ENCODE measurements around the gene ANKRD33.

ANKRD33 gene

DNA sequence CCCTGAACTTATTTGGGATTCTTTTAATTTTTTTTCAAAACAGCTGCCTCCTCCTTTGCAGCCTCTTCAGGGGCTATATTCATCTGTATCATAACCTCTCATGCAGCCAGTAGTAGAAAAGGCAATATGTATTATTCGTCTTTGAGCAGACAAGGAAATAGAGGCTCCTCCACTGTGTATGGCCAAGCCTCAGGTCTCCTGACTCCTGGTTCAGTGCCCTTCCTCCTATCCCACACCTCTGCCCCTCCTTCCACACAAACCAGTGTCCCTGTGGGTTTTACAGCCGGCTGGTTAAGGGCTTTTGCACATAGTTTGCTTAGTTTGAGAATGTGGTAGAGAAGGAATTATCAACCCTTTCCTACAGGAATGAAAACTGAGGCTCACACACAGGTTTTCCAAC is 10.6 kb downstream of the ANKRD33 start:
- no peak for DNase-seq (ENCODE audit: extremely low read depth in 1 of 2, low read depth in 1 of 2)

DNA sequence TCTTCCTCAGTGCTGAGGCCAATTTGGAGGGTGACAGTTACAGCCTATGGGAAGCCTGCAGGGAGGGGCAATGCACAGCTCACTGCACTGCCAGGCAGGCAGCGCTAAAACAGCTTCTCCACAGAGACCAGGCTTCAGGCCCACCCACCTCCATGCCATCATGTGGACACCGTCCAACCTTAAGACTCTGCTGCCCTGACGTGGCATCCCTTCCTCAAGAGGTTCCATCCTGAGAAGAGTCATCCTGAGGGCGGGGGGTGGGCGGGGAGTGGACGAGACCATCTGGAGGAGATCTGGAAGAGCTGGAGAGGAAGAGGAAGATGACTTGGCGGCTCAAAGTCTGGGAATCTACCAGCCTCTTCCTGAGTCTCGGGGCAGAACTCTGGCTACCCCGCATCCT is 11.0 kb downstream of the ANKRD33 start:
- no peak for DNase-seq (ENCODE audit: extremely low read depth in 1 of 2, low read depth in 1 of 2)

DNA sequence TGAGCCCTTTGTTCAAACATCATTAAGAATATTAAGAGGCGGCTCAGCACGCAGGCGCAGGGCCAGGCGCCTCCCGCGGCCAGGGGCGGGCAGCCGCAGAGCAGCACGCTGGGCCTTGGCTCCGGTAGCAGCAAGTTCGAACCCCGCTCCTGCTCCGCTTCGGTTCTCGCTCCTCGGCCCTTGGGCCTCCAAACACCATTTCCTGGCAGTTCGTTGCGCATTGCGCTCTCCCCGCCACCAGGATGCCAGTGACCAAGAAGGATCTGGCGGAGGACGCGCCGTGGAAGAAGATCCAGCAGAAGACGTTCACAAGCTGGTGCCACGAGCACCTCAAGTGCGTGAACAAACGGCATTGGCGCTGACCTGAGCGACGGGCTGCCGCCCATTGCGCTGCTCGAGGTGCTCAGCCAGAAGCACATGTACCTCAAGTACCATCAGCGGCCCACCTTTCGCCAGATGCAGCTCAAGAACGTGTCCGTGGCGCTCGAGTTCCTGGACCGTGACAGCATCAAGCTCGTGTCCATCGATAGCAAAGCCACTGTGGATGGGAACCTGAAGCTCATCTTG is 12.5 kb downstream of the ANKRD33 start:
- no peak for DNase-seq (ENCODE audit: extremely low read depth in 1 of 2, low read depth in 1 of 2)

DNA sequence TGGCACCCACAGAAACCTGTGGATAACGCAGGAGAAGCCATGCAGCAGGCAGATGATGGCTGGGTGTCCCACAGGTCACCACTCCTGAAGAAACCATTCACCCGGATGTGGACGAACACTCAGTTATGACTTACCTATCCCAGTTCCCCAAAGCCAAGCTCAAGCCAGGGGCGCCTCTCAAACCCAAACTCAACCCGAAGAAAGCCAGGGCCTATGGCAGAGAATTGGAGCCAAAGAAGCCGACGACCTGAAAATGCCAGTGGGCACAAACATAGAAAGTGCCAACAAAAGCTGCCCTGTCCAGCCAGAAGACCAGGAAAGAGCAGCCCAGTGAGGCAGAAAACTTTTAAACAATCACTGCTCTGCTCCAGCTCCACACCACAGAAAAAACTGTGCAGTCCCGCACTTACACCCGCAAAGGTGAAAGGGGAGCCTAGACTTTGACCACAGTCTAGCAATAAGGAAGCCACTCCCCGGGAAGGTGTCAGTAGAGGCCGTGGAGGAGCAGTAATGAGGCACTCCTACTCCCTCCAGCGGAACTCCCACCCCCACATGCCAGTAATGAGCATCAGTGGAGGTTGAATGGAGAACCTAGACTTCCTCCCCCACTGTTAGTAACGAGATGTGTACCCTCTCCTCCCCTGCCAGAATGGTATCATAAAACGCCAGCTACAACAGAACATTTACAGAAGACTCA is 13.4 kb downstream of the ANKRD33 start:
- DNase-seq (ENCODE audit: extremely low read depth in 1 of 2, low read depth in 1 of 2): no peak

DNA sequence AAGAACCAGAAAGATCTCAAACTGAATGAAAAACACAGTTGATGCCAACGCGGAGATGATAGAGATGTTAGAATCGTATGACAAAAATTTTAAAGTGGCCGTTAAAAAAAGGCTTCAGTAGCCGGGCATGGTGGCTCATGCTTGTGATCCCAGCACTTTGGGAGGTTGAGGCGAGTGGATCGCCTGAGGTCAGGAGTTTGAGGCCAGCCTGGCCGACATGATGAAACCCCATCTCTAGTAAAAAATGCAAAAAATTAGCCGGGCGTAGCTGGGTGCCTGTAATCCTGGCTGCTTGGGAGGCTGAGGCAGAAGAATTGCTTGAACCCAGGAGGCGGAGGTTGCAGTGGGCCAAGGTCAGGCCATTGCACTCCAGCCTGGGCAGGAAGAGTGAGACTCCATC is 14.0 kb downstream of the ANKRD33 start:
- DNase-seq (ENCODE audit: extremely low read depth in 1 of 2, low read depth in 1 of 2): no peak

DNA sequence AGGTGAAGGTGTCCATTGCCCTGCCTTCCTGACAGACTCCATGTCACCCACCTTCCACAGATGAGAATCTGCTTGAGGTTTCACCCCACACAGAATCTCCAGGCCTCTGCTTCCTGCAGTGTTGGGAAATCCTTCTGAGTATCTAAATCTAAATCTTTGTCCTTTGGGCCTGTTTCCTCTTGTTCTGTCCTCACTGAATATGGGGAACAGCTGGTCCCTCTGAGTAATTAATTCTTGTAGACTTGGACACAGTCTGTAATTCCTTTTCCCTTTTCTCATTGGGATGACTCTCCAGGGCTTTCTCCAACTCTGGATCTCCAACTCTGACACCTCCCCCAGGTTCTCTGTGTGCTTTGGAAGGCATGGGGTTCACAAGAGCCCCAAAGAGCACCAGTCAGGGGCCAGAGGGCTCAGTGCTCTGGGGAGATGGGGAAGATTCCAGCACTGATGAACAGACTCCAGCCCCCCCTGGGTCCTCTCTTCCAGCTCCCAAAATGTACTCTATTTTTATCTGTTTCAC is 17.1 kb downstream of the ANKRD33 start:
- no peak for DNase-seq (ENCODE audit: extremely low read depth in 1 of 2, low read depth in 1 of 2)

DNA sequence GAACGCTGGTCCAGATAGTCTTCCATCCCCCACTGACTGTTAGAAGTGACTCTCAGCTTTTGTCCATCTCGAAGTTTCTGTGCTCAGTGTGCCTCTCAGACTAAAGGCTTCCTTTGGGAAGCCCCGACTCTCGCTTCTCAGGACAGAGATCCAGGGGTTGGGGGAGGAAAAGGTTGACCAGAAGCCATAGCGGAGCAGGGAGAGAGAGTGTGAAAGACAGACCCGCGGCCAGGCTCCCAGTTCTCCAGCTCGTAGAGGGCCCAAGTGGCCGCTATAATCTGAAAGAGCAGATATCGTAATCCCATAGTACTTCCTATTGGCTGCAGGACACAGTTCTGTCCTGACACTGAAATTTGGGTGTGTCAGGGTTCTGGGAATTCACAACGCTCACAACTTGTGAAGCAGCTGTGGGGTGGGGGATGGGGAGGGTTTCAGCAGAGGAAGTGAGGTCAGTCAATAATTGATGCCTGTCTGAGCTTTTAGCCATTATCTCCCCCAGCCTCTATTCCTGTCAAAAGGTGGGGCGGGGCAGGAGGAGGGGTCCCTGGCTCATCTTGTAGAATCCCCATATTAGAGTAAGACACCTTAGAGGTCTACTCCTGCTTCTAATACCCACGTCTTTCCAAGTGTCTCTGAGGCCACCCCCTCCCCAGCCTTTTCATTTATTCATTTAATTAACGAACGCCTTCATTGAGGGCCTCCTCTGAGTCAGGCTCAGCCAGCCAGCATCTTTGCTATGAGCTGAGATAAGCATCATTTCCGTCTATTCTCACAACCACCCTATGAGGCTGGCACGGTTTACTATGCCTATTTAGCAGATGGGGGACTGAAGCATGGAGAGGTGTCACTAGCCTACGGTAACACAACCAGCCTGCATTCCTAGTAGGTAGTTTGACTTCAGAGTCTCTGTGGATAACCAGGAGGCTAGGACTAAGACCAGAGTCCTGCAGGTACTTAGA is 17.8 kb downstream of the ANKRD33 start:
- no peak for DNase-seq (ENCODE audit: extremely low read depth in 1 of 2, low read depth in 1 of 2)

DNA sequence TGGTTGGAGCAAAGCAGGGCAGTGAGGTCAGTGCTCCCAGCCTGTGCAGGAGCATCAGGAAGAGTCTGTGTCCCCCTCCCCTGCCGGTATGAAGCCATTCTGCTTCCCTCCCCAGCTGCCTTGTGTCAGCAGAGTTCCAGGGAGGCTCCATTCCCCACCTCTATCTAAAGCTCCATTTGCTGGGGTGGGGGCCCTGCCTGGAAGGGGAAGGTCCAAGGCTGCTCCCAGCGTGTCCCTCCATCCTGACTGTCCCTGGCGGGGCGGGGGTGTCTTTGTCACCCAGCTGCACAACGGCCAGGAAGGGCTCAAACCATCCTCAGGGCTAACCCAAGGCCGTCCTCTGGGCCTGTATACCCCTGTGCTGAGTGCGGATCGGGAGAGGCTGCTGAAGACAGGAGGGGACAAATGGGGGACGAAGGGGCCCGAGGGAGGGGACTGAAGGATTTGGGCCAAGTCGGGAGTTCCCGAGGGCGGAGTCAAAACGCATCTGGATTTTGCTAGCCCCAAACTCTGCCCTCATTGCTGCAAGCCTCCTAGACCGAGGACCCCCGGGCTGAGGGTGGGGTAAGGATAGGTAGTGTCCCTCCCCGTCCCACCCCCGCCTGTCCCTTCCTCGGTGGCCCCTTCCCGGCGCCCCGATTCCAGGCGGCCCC is 18.7 kb downstream of the ANKRD33 start:
- no peak for DNase-seq (ENCODE audit: extremely low read depth in 1 of 2, low read depth in 1 of 2)

DNA sequence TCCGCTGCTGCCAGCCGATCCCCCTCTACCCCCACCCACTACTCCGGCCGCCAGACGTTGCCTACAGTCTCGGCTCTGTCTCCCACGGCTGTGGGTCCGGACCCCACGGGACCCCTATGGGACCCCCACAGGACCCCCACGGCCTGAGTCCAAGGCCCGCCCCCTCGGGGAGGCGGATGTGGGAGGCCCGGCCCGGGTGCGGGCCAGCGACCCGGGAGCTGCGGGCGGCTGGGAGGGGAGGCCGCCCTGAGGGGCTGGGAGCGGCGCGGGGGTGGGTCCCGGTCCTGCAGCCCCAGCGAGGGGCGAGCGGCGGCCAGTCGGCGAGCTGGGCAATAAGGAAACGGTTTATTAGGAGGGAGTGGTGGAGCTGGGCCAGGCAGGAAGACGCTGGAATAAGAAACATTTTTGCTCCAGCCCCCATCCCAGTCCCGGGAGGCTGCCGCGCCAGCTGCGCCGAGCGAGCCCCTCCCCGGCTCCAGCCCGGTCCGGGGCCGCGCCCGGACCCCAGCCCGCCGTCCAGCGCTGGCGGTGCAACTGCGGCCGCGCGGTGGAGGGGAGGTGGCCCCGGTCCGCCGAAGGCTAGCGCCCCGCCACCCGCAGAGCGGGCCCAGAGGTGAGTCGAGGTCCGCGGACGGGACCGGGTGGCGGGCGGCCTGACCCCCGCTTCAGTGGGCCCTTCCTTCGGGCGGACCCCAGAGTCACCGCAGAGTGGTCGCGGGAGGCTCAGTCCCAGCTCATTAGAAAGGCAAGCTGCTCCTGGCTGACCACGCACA is 19.4 kb downstream of the ANKRD33 start, which contains the start of gene ACVRL1:
ACVRL1 (plus strand) TSS at position 422 of the 773 bp plus-strand sequence. CDS start 4,971 bp downstream, outside the sequence.
- DNase-seq (ENCODE audit: extremely low read depth in 1 of 2, low read depth in 1 of 2): no peak

DNA sequence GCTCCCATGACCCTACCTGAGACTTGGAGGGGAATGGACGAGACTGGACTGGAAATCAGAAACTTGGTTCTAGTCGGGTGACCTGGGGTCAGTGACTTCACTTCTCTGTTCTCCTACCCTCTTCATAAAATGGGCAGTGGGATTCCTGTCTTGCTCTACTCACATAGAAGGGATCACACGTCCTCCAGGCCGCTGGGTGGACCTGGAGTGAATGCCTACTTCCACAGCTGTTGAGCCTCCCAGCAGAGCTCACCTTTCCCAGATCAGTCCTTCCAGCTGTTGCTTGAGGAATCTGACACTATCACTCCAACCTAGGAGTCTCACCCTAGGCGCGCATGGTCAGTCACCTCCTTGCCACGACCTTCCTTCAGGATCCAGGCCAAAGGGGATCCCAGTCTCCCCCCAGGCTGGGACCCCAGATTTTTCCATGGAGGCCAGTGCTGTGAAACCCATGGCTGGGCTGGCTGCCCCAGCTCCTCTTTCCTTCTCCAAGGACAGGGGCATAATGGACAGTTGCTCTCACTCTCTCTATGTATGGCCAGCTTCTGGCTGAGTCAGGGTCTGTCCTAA is 20.0 kb downstream of the ANKRD33 start:
- DNase-seq (ENCODE audit: extremely low read depth in 1 of 2, low read depth in 1 of 2): no peak

DNA sequence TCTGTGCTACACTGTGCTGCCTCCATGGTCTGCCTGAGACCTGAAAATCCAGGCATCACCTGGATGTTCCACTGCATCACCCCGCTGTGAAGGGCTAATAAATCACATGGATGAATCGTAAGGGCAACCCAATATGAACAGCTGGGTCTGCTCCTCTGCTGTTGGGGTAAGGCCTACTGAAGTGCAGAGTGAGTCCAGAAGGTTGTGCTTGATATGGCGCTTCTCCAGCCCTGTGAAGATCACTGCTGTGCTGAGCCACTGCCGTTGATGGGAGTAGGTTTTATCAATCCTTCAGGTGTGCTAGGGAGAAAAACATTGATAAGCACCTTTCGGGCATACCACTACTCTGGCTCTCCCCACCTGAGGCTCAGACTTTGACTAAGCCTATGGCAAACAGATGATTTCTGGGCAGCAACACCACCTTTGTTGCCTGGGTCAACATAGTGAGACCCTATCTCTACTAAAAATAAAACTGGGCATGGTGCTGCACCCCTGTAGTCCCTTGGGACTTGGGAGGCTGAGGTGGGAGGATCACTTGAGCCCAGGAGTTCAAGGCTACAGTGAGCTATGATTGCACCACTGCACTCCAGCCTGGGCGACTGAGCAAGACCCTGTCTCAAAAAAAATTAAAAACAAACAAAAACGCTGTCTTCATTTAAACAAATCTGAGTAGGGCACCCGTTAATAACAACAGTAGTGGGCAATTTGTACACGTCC is 21.1 kb downstream of the ANKRD33 start:
- DNase-seq (ENCODE audit: extremely low read depth in 1 of 2, low read depth in 1 of 2): no peak

DNA sequence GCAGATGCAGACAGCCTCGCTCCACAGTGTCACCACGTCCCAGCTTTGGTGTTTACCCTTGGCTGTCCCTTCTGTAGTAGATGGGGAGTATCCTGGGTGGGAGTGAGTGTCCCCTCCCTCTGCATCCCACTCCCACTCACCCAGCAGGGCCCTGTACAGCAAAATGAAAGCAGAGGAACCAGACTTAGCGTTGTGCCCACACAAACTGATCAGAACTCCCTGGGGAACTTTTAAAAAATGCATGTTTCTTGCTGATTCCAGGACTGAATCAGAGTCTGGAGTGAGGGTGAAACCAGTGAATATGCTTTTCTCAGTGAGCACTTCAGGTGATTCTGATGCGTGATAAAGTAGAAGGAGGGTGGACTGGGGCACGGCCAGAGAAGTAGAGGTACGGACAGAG is 22.3 kb downstream of the ANKRD33 start:
- no peak for DNase-seq (ENCODE audit: extremely low read depth in 1 of 2, low read depth in 1 of 2)

DNA sequence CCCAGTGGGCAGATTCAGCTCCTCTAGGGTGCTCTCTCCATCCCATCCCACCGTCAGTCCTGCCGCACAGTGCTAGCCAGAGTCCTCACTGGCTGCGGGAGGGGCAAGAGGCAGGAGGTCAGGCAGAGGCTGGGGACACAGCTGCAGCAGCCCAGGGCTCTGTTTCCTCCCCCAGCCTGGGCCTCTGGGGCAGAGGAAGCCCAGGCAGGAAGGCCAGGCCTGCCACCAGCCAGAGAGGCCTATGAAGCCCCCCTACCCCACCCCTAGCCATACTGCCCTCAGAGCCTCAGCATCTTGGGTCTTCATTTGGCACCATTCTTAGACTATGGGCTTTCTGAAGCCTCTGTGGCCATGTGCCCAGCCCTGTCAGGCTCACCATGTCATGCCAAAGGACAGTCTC is 22.8 kb downstream of the ANKRD33 start:
- no peak for DNase-seq (ENCODE audit: extremely low read depth in 1 of 2, low read depth in 1 of 2)

DNA sequence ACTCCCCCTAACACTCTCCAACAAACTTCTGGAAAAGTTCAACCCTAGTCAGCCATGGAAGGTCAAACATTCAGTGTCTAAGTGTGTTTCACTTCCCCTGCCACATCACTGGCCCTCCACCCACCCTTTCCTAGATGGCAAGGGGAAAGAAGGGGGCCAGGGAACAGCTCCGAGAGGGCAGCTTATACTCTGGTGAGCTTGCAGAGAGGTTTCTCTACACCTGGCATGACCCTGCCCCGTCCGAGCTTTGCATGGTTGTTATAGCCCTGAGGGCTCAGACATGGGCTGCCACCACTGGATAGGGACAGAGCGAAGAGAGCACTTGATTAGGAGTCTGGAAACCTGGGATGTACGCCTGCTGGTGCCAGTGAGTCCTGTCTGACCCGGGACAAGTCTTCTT is 23.4 kb downstream of the ANKRD33 start:
- no peak for DNase-seq (ENCODE audit: extremely low read depth in 1 of 2, low read depth in 1 of 2)

DNA sequence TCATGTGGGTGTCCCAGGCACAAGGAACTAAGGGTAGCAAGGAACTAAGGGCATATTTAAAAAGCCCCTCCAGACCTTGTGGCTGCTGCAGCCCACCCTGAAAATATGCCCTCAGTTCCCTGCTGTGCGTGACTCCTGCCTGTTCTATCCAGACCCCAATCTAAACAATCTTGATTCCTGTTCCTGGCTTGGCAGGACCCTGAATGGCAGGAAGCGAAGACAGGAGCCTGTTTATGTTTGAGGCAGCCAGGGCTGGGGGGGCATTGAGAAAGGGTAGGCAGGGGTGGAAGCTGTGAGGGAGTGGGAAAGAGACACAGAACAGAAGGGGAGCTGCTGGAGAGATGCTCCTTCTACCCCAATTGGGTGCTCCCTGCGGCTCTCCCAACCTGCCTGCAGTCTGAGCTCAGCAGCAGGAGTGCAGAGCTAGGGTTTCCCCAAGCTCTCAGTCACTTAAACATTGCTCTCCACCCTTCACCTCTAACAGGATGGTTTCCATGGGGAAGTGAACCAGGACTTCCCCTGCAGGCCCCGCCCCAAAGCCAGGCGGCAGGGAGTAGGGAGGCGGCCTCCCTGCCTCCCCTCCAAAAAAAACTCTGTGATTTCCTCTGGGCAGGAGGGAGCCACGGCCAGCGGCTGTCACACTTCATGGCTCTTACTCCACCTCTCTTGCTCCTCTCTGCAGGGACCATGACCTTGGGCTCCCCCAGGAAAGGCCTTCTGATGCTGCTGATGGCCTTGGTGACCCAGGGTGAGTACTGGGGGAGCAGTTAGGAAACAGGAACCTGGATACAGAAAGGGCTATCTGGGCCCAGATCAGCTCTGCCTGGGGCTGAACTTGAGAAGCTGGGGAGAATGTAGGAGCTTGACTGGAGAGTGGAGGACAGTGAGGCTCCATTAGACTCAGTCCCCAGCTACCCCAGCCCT is 24.1 kb downstream of the ANKRD33 start:
- no peak for DNase-seq (ENCODE audit: extremely low read depth in 1 of 2, low read depth in 1 of 2)

DNA sequence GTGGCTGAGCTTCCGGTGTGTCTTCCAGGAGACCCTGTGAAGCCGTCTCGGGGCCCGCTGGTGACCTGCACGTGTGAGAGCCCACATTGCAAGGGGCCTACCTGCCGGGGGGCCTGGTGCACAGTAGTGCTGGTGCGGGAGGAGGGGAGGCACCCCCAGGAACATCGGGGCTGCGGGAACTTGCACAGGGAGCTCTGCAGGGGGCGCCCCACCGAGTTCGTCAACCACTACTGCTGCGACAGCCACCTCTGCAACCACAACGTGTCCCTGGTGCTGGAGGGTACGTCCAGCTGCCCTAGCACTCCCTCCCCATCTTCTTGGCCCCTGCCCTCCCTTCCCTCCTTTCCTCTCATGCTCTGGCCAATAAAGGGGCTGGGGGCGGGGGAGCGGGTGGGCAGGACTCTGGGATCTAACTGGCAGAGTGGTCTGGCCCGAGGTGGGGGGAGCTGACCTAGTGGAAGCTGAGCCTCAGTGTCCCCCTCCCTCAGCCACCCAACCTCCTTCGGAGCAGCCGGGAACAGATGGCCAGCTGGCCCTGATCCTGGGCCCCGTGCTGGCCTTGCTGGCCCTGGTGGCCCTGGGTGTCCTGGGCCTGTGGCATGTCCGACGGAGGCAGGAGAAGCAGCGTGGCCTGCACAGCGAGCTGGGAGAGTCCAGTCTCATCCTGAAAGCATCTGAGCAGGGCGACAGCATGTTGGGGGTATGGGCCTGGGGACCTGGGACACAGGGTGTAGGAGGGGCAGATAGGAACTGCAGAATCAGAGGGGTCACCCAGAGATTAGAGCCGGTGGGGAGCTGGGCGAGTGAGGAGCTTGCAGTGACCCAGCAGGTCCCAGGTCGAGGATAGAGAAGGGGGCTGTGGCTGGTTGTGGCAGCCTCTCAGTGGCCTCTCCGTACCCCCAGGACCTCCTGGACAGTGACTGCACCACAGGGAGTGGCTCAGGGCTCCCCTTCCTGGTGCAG is 25.4 kb downstream of the ANKRD33 start:
- DNase-seq (ENCODE audit: extremely low read depth in 1 of 2, low read depth in 1 of 2): no peak
